ENCODE measurements around the gene PITPNC1. TPM values are rescaled to one million over a fixed set of nuclear protein-coding genes. Genes with fewer than 3 reads are reported as not detected.

Gene PITPNC1
- total and polyA plus RNA-seq, 2 of the 13 experiments (the other 11 are each of a cell fraction or from before 2014, with no cell fraction given), result 4.1 to 5.7 TPM

- H4K20me1 ChIP-seq (ENCODE audit: insufficient read depth, low read length), result no peaks in the 10 kb centered on the region
- no TSS peak for BruUV-seq (replicated peaks)
- H3K36me3 ChIP-seq (replicated peaks in 1 of 2; ENCODE audit: control insufficient read depth in 1 of 2, insufficient read depth in 2 of 2, low read length in 2 of 2), result no peaks in the 10 kb centered on the region
- TF ChIP-seq ZNF878 (CRISPR knock-in tag; IDR thresholded peaks at IDR 0.05), result no peak
- H3K4me3 ChIP-seq (replicated peaks in 1 of 3; ENCODE audit: insufficient read depth in 1 of 3, low read depth in 2 of 3, low read length in 3 of 3), result no peak overlapping the region
- no peaks in the 10 kb centered on the region for H3K9me3 ChIP-seq (ENCODE audit: low read length)
- no peak overlapping the region for H3K9ac ChIP-seq (ENCODE audit: insufficient read depth, low read depth, low read length)
- H3K27me3 ChIP-seq (ENCODE audit: control insufficient read depth in 1 of 2, insufficient read depth in 2 of 2, low read length in 2 of 2), result no peaks in the 10 kb centered on the region
- no peak overlapping the region for H3K4me2 ChIP-seq (ENCODE audit: low read depth, low read length)
- no peaks in the 10 kb centered on the region for H3K79me2 ChIP-seq (ENCODE audit: insufficient read depth, low read length)
- ChIA-PET CTCF (ENCODE audit: low intra/inter-chr PET ratio, low total read pairs) (no interaction called here), POLR2A (no interaction called here)
- peaks cover 12% of the 10 kb centered on the region for H3K4me1 ChIP-seq (ENCODE audit: insufficient read depth, low read length)
- FAIRE-seq (no peak), ATAC-seq (no peak), DNase-seq (ENCODE audit: low spot score) (no peak)
- no peak overlapping the region for H3K27ac ChIP-seq (ENCODE audit: extremely low read length, insufficient read depth, low read length)
- H2AFZ ChIP-seq (ENCODE audit: low read length), result no peak overlapping the region
- 91% methylated on average over 8 of the region's 9 CpGs for WGBS (ENCODE audit: low lambda C conversion rate)
- intact Hi-C loops (cut with micrococcal nuclease; ENCODE audit: unreplicated experiment), result no loop called here
- in situ Hi-C loops (cut with HindIII; ENCODE audit: extremely low pct_ligation_motif_present, low pct_unique_long_range_greater_than_20kb), result no loop called here
These were observed 172.7 kb downstream of the PITPNC1 start for GRCh38 chr17:67549820-67550219.

DNA sequence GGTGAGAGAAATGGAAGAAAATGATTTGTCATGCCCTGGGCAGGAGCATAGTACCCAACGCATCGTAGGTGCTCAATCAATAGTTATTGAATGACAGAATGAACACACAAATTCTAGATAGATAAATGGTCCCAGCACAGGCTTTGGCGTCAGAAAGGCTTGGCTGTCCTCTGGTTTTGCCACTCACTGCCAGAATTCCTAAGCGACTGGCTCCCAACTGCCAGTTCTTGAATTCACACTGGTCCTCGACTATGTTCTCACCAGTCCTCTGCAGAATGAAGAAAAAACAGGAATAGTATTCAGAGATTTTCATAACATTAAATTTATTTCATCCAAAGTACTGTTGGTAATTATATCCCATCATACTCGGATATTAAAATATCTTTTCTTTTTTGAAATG is 177.6 kb downstream of the PITPNC1 start:
- no peak for ATAC-seq
- Histone ChIP-seq H3K9me3 (ENCODE audit: low read length) (no peaks in the 10 kb centered on the region), H4K20me1 (ENCODE audit: insufficient read depth, low read length) (no peaks in the 10 kb centered on the region), H3K4me3 (replicated peaks in 1 of 3; ENCODE audit: insufficient read depth in 1 of 3, low read depth in 2 of 3, low read length in 3 of 3) (no peak overlapping the region), H3K79me2 (ENCODE audit: insufficient read depth, low read length) (no peaks in the 10 kb centered on the region), H3K27ac (ENCODE audit: extremely low read length, insufficient read depth, low read length) (no peak overlapping the region), H3K4me2 (ENCODE audit: low read depth, low read length) (no peak overlapping the region), H3K4me1 (ENCODE audit: insufficient read depth, low read length) (peaks cover 16% of the 10 kb centered on the region), H3K27me3 (ENCODE audit: control insufficient read depth in 1 of 2, insufficient read depth in 2 of 2, low read length in 2 of 2) (no peaks in the 10 kb centered on the region), H3K9ac (ENCODE audit: insufficient read depth, low read depth, low read length) (no peak overlapping the region), H3K36me3 (replicated peaks in 1 of 2; ENCODE audit: control insufficient read depth in 1 of 2, insufficient read depth in 2 of 2, low read length in 2 of 2) (no peaks in the 10 kb centered on the region), H2AFZ (ENCODE audit: low read length) (no peak overlapping the region)
- CTCF ChIA-PET (ENCODE audit: low intra/inter-chr PET ratio, low total read pairs), result no interaction called here
- intact Hi-C loops (cut with micrococcal nuclease; ENCODE audit: unreplicated experiment), result no loop called here
- no peak for FAIRE-seq
- no TSS peak for BruUV-seq (replicated peaks)
- POLR2A ChIA-PET, result no interaction called here
- no peak for DNase-seq (ENCODE audit: low spot score)
- WGBS (ENCODE audit: low lambda C conversion rate), result 77% methylated on average over 6 of the region's 6 CpGs
- in situ Hi-C loops (cut with HindIII; ENCODE audit: extremely low pct_ligation_motif_present, low pct_unique_long_range_greater_than_20kb), result no loop called here
- TF ChIP-seq AKAP8 (CRISPR knock-in tag; IDR thresholded peaks at IDR 0.05) (no peak), ZNF3 (CRISPR knock-in tag; IDR thresholded peaks at IDR 0.05) (no peak), PPARG (CRISPR knock-in tag; conservative IDR thresholded peaks at IDR 0.05) (no peak), E2F1 (CRISPR knock-in tag; IDR thresholded peaks at IDR 0.05) (no peak), ZNF136 (CRISPR knock-in tag; IDR thresholded peaks at IDR 0.05; ENCODE audit: low read depth) (no peak), ZNF382 (CRISPR knock-in tag; IDR thresholded peaks at IDR 0.05; ENCODE audit: borderline replicate concordance) (no peak), HOXA3 (CRISPR knock-in tag; IDR thresholded peaks at IDR 0.05) (no peak), ZNF20 (CRISPR knock-in tag; IDR thresholded peaks at IDR 0.05) (no peak), CBX5 (CRISPR knock-in tag; IDR thresholded peaks at IDR 0.05; ENCODE audit: borderline replicate concordance) (no peak), UBTF (CRISPR knock-in tag; IDR thresholded peaks at IDR 0.05) (no peak), ZNF17 (CRISPR knock-in tag; IDR thresholded peaks at IDR 0.05) (no peak), GLI4 (CRISPR knock-in tag; IDR thresholded peaks at IDR 0.05; ENCODE audit: borderline replicate concordance) (no peak), ZNF333 (CRISPR knock-in tag; IDR thresholded peaks at IDR 0.05; ENCODE audit: borderline replicate concordance) (no peak), MYNN (CRISPR knock-in tag; IDR thresholded peaks at IDR 0.05; ENCODE audit: low read depth) (no peak), KDM4B (CRISPR knock-in tag; IDR thresholded peaks at IDR 0.05) (no peak)
- TF ChIP-seq, protein P1, sequence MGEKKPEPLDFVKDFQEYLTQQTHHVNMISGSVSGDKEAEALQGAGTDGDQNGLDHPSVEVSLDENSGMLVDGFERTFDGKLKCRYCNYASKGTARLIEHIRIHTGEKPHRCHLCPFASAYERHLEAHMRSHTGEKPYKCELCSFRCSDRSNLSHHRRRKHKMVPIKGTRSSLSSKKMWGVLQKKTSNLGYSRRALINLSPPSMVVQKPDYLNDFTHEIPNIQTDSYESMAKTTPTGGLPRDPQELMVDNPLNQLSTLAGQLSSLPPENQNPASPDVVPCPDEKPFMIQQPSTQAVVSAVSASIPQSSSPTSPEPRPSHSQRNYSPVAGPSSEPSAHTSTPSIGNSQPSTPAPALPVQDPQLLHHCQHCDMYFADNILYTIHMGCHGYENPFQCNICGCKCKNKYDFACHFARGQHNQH (CRISPR knock-in tag; IDR thresholded peaks at IDR 0.05), result no peak
